Measurements from ENCODE around the gene CDNF. TPM values are rescaled to one million over a fixed set of nuclear protein-coding genes. Genes with fewer than 3 reads are reported as not detected.
"Not testable (repeated sequence)": the region's sequence is repeated elsewhere in the genome, so short reads cannot be mapped to it uniquely, and the experiment has no call there.

The CDNF gene
- total RNA-seq, 2 experiments from 2014 or later = 0.89 to 1.2 TPM

GRCh38 chr10:14820010-14820774 is 17.6 kb downstream of the CDNF start:
- Mint-ChIP-seq H3K27me3 (ENCODE audit: low read depth) (peaks cover 2% of the 10 kb centered on the region), H3K4me3 (no peak overlapping the region), H3K4me1 (ENCODE audit: low read depth) (peaks cover 8% of the 10 kb centered on the region), H3K27ac (no peak overlapping the region), H3K9me3 (ENCODE audit: insufficient read depth) (no peaks in the 10 kb centered on the region), H3K36me3 (ENCODE audit: low read depth) (no peaks in the 10 kb centered on the region)
- DNase-seq (no peak), ATAC-seq (no peak)
- ChIA-PET CTCF (interaction anchor here (0.9 to 1.6 kb wide), 6 partner anchors 11 to 318 kb away, joined by 3 to 6 read pairs (median 5); partner anchors contain the start of gene CDNF), POLR2A (interaction anchor here (1.0 kb wide), 1 partner anchor 17 kb away, joined by 5 read pairs; the partner anchor contains the start of genes CDNF, HSPA14 and MSANTD7)

- H3K9me3 Mint-ChIP-seq (ENCODE audit: insufficient read depth); ATAC-seq; DNase-seq; H3K27me3 Mint-ChIP-seq (ENCODE audit: low read depth); H3K4me3 Mint-ChIP-seq; H3K36me3 Mint-ChIP-seq (ENCODE audit: low read depth); H3K27ac Mint-ChIP-seq; POLR2A ChIA-PET: not testable (repeated sequence)
- H3K4me1 Mint-ChIP-seq (ENCODE audit: low read depth) = peaks cover 17% of the 10 kb centered on the region
- CTCF ChIA-PET = interaction anchor here (0.9 to 1.2 kb wide), 2 partner anchors 28 to 317 kb away, joined by 3 read pairs; no protein-coding TSS in a partner anchor
These were observed 21.1 kb downstream of the CDNF start for GRCh38 chr10:14816717-14817116.

GRCh38 chr10:14815681-14816080 is 22.2 kb downstream of the CDNF start:
- ChIA-PET POLR2A (no interaction called here), CTCF (interaction anchor here (0.9 to 1.2 kb wide), 2 partner anchors 27 to 316 kb away, joined by 3 read pairs; no protein-coding TSS in a partner anchor)
- Mint-ChIP-seq H3K27me3 (ENCODE audit: low read depth) (no peaks in the 10 kb centered on the region), H3K9me3 (ENCODE audit: insufficient read depth) (no peaks in the 10 kb centered on the region), H3K27ac (no peak overlapping the region), H3K4me3 (no peak overlapping the region), H3K4me1 (ENCODE audit: low read depth) (peaks cover 15% of the 10 kb centered on the region), H3K36me3 (ENCODE audit: low read depth) (no peaks in the 10 kb centered on the region)
- ATAC-seq (no peak), DNase-seq (no peak)

- Mint-ChIP-seq H3K36me3 (ENCODE audit: low read depth) (no peaks in the 10 kb centered on the region), H3K4me1 (ENCODE audit: low read depth) (peaks cover 14% of the 10 kb centered on the region), H3K27me3 (ENCODE audit: low read depth) (peaks cover 2% of the 10 kb centered on the region), H3K27ac (no peak overlapping the region), H3K4me3 (no peak overlapping the region), H3K9me3 (ENCODE audit: insufficient read depth) (no peaks in the 10 kb centered on the region)
- no peak for DNase-seq
- ChIA-PET CTCF (interaction anchor here (2.0 kb wide), 1 partner anchor 11 kb away, joined by 7 read pairs; no protein-coding TSS in a partner anchor), POLR2A (no interaction called here)
- ATAC-seq = no peak
These were observed 25.6 kb downstream of the CDNF start for GRCh38 chr10:14812271-14812670.

- no peak overlapping the region for H3K4me3 Mint-ChIP-seq
- ATAC-seq (no peak), DNase-seq (no peak)
- H3K4me1 Mint-ChIP-seq (ENCODE audit: low read depth) = peaks cover 14% of the 10 kb centered on the region
- ChIA-PET POLR2A (no interaction called here), CTCF (interaction anchor here (2.0 kb wide), 1 partner anchor 12 kb away, joined by 7 read pairs; no protein-coding TSS in a partner anchor)
- peaks cover 5% of the 10 kb centered on the region for H3K27me3 Mint-ChIP-seq (ENCODE audit: low read depth)
- no peaks in the 10 kb centered on the region for H3K9me3 Mint-ChIP-seq (ENCODE audit: insufficient read depth)
- H3K27ac Mint-ChIP-seq = no peak overlapping the region
- H3K36me3 Mint-ChIP-seq (ENCODE audit: low read depth) = no peaks in the 10 kb centered on the region
These were observed 26.6 kb downstream of the CDNF start for GRCh38 chr10:14810969-14811953.

GRCh38 chr10:14806318-14806717 is 31.5 kb downstream of the CDNF start:
- no peak overlapping the region for H3K27ac Mint-ChIP-seq
- no peak overlapping the region for H3K4me3 Mint-ChIP-seq
- ChIA-PET CTCF (no interaction called here), POLR2A (no interaction called here)
- H3K4me1 Mint-ChIP-seq (ENCODE audit: low read depth) = peaks cover 1% of the 10 kb centered on the region
- ATAC-seq = no peak
- H3K27me3 Mint-ChIP-seq (ENCODE audit: low read depth) = peaks cover 11% of the 10 kb centered on the region
- DNase-seq = no peak
- no peaks in the 10 kb centered on the region for H3K36me3 Mint-ChIP-seq (ENCODE audit: low read depth)
- H3K9me3 Mint-ChIP-seq (ENCODE audit: insufficient read depth) = no peaks in the 10 kb centered on the region

- DNase-seq (no peak), ATAC-seq (no peak)
- ChIA-PET CTCF (no interaction called here), POLR2A (no interaction called here)
- H3K4me1 Mint-ChIP-seq (ENCODE audit: low read depth) = peaks cover 1% of the 10 kb centered on the region
- H3K36me3 Mint-ChIP-seq (ENCODE audit: low read depth) = no peaks in the 10 kb centered on the region
- H3K27me3 Mint-ChIP-seq (ENCODE audit: low read depth) = peaks cover 23% of the 10 kb centered on the region
- H3K27ac Mint-ChIP-seq = no peak overlapping the region
- H3K9me3 Mint-ChIP-seq (ENCODE audit: insufficient read depth) = no peaks in the 10 kb centered on the region
- H3K4me3 Mint-ChIP-seq = no peak overlapping the region
These were observed 34.0 kb downstream of the CDNF start for GRCh38 chr10:14803827-14804226.

- ChIA-PET POLR2A (no interaction called here), CTCF (no interaction called here)
- ATAC-seq = no peak
- Mint-ChIP-seq H3K4me1 (ENCODE audit: low read depth) (no peaks in the 10 kb centered on the region), H3K36me3 (ENCODE audit: low read depth) (no peaks in the 10 kb centered on the region), H3K27ac (no peak overlapping the region), H3K9me3 (ENCODE audit: insufficient read depth) (no peaks in the 10 kb centered on the region), H3K27me3 (ENCODE audit: low read depth) (peaks cover 24% of the 10 kb centered on the region), H3K4me3 (no peak overlapping the region)
- no peak for DNase-seq
These were observed 36.1 kb downstream of the CDNF start for GRCh38 chr10:14801723-14802122.

- ChIA-PET POLR2A (no interaction called here), CTCF (no interaction called here)
- Mint-ChIP-seq H3K36me3 (ENCODE audit: low read depth) (no peaks in the 10 kb centered on the region), H3K4me3 (no peak overlapping the region), H3K9me3 (ENCODE audit: insufficient read depth) (no peaks in the 10 kb centered on the region), H3K27me3 (ENCODE audit: low read depth) (peaks cover 24% of the 10 kb centered on the region), H3K4me1 (ENCODE audit: low read depth) (no peaks in the 10 kb centered on the region), H3K27ac (no peak overlapping the region)
- no peak for ATAC-seq
- no peak for DNase-seq
These were observed 37.4 kb downstream of the CDNF start for GRCh38 chr10:14800397-14800796.

GRCh38 chr10:14798636-14799035 is 39.2 kb downstream of the CDNF start:
- ATAC-seq = no peak
- Mint-ChIP-seq H3K27me3 (ENCODE audit: low read depth) (peaks cover 24% of the 10 kb centered on the region), H3K4me1 (ENCODE audit: low read depth) (no peaks in the 10 kb centered on the region), H3K4me3 (no peak overlapping the region), H3K27ac (no peak overlapping the region), H3K36me3 (ENCODE audit: low read depth) (no peaks in the 10 kb centered on the region), H3K9me3 (ENCODE audit: insufficient read depth) (no peaks in the 10 kb centered on the region)
- DNase-seq = no peak
- ChIA-PET CTCF (no interaction called here), POLR2A (no interaction called here)

- H3K27me3 Mint-ChIP-seq (ENCODE audit: low read depth) = peaks cover 3% of the 10 kb centered on the region
- ChIA-PET CTCF (interaction anchor here (1.6 kb wide), 1 partner anchor 29 kb away, joined by 3 read pairs; no protein-coding TSS in a partner anchor), POLR2A (no interaction called here)
These were observed 49.9 kb downstream of the CDNF start for GRCh38 chr10:14787938-14788337.

More at GRCh38 chr10:14787938-14788337, 49.9 kb downstream of the CDNF start:
- Mint-ChIP-seq H3K27ac (no peak overlapping the region), H3K9me3 (ENCODE audit: insufficient read depth) (no peaks in the 10 kb centered on the region), H3K4me1 (ENCODE audit: low read depth) (peaks cover under 1% of the 10 kb centered on the region), H3K4me3 (no peak overlapping the region), H3K36me3 (ENCODE audit: low read depth) (peaks cover 2% of the 10 kb centered on the region)
- no peak for ATAC-seq
- no peak for DNase-seq
